GM18499 (cell line): ENCODE data around the gene KDM4B.

Source experiments
- ATAC-seq: cut with Tn5 transposase; IDR thresholded peaks from one replicate; pipeline ENCODE4 v1.9.1; 2021; ENCODE audit warnings: moderate number of reproducible peaks; ENCODE audit not compliant: insufficient read depth, unreplicated experiment

The KDM4B gene

DNA sequence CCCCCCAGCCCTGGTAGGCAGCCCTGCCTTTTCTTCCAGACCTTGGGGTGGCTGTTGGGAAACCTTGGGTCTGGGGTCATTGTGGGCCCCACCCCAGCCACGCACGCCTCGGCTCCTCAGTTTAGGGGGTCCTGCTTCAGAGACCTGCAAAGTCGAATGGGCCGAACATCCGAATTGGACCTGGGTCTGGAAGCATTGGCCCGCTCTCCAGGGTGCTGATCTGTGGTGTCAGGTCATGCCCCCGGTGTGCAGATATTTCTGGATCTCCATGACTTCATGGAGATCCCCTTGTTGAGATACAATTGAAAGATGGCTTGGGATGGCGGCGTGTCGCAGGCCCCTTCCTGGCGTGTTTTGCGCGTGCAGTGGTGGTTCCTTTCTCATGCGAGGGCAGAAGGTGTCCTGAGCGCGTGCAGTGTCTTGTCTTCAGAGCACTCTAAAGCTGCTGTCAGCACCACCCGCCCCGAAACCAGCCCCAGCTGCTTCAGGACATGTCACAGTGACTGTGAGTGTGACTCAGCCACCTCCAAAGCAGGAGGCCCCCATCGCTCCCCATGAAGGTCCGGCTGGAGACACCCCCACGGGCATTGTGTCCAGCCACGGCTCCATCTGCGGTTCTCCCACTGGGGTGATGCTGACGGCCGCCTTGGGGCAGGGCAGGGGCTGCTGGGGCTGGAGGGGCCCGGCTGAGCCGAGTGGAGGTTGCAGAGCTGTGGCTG is 112.7 kb downstream of the KDM4B start:
- no peak for ATAC-seq

DNA sequence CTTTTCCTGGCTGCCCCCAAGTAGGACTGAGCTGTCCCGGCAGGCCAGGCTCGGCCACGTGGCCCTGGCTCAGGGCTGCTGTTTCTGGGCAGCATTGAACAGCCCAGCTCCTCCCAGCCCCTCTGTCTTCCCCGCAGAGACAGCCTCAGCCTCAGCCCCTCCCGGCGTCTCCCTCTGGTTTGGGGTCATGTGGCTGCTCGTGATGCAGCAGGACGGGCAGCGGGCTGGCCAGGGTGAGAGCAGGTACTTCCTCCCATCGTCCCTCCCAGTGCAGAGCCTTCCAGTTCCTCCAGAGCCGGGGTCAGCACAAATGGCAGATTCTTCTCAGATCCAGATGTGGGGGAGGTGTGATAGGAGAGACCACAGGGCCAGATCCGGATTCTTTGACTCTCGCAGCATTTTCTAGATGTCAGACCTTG is 114.6 kb downstream of the KDM4B start:
- no peak for ATAC-seq

DNA sequence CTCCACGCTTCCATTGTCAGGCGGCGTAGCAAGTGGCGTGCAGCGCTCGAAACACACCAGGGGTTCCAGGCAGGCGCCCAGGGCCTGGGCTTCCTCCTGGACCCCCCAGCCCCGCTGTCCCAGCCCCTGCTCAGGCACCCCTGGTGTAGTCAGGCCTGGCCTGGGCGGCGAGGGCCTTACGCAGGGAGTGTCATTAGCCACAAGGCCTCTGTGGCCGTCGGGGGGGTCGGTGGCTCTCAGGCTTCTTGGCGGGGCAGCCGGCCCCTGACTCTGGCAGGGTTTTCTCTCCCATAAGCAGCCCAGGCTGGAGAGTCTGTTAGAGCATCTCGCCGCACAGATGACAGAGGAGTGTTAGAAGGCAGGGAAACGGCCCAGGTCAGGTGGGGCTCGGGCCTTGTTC is 116.7 kb downstream of the KDM4B start:
- ATAC-seq, result no peak

DNA sequence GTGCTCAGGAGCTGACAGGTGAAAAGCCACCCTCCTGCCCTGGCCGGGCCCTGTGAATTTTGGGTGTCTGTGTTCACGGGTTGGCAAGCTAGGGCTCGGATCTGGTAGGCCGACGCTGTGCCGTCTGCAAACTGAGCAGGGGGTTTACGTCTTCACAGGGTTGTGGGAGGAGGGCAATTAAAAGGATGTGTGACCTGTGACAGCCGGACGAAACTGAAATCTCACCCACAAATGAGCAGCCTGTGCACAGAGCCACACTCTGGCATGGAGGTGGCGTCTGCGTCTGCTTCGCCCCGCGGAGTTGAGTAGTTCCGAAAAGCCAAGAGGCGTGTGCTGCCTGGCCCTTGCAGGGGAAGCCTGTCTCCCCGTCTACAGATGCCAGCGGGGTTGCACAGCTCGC is 117.3 kb downstream of the KDM4B start:
- ATAC-seq, result no peak

DNA sequence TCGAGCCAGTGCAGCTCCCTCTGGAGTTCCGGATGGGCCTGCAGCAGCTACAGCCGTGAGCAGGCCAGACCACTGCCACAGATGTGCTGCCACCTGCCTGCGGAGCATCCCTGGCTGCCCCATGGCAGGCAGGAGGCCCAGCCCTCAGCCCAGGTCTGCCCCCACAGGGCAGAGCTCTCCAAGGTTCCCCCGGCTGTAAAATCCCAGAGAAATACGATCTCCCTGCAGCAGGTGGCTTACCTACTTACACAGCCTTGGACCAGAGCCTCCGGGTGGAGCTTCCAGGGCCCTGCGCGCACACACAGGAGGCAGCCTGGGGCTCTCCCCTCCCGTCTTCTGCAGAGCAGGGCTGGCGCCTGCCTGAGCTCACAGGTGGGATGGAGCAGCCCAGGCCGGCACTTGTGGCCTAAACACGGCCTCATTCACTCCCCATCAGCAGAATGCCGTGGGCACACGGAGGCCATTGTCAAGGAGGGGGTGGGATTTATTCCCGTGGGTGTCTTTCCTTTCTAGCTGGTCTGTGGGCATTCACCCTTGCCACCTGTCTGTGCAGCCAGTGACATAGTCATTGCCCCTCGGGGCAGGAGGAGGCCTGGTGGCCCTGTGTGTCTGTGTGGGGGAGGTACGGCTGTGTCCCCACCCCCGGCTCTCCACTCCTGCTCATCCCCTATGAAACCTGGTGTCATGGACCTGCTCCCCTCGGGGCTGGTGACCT is 118.0 kb downstream of the KDM4B start:
- no peak for ATAC-seq

DNA sequence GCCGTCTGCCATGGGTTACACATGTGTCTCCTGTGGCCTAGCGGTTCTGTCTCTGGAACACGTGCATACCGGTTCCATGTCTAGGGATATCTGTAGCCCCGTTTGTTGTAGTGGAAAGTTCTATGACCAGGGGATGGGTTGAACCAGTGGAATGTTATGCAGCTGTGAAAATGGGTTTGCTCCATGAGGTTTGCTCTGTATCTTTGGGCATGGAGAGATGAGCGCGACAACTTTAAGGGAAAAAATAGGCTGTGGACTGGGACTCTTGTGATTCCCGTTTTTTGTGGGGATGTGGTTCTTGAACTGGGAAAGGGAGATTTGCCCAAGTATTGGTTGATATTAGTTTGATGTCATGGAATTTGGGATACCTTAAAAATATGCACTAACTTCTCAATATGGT is 120.4 kb downstream of the KDM4B start:
- no peak for ATAC-seq

DNA sequence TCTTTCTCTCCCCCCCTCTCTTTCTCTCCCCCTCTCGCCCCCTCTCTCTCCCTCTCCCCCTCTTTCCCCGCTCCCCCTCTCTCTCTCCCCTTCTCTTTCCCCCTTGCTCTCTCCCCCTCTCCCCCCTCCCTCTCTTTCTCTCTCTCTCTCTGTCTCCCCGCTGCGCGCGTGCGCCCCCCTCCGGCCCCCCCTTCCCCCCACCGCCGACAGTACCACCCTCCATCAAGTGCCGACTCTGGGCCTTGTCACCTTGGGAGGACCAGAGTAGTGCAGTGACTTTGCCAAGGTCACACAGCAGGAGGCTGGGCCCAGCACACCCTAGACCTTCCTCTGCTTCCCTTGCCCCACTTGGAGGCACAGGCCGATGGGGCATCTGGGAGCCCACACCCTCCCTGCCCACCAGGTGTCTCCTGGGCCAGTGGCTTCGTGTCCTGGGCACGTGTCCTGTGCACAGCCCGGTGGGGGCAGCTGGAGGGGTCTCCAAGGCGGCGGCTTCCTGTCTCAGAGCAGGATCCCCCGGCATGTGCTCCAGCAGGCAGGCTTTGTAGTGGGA is 121.6 kb downstream of the KDM4B start:
- ATAC-seq, result no peak

DNA sequence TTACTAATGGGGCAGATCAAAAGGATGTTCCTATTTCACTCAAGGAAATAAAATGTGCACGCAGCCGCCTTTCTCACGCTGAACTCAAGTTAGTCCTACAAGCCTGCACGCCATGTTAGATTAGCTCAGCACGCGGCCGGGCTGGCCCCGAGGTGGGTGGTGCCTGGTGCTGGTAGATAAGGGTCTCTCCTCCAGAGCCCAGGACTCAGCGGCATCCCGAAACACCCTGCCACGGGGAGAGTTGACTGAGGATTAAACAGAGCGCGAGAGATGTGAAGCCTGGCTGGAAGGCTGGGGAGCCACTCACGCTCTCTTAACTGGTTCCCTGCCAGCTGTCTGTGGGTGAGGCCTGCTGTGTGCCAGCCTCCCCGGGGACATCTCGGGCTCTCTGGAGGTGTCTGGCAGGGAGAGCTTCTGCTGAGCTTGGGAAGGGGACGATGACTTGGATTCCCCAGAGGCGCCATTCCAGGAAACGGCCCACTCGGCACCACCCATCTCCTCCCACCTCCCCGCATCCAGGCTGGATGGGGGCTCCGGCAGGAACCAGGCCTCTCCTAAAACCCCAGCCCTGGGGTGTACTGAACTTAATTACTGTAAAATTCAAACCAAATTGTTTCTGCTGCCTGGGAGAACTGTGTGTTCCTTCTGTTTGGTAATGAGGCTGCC is 122.2 kb downstream of the KDM4B start:
- ATAC-seq, result no peak

DNA sequence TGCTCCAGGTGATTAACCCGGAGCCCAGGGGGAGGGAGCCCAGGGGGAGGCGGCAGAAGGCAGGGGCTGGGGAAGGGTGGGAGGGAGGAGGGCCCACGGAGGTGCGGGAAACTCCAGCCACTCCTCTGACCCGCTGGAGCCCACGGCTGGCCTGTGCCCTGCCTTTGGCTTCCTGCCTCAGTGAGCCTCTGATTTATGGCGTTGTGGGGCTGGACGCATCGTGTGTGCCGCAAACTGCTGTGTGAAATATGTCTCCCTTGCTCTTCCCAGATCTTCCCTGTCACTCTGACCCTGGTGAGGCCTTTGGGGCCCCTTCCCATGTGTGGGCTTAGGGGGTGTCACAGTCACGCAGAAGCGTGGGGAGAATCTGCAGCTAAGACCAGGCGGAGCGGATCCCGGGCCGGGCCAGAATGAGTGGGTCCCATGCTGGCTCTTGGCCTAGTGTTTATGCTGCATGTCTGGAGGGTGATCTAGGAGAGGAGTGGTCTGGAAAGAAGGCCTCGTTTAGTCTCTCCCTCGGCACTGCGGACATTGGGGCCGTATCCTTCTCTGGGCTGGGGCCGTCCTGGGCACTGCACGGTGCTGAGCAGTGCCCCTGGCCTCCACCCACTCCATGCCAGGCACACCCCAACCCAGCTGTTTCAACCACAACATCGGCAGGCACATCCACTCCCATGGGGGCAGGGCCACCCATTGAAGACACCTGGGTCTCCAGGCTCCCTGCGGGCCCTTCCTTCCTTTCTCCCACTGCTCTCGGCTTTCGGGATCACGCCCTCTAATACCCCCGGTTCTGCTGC is 123.0 kb downstream of the KDM4B start:
- no peak for ATAC-seq

DNA sequence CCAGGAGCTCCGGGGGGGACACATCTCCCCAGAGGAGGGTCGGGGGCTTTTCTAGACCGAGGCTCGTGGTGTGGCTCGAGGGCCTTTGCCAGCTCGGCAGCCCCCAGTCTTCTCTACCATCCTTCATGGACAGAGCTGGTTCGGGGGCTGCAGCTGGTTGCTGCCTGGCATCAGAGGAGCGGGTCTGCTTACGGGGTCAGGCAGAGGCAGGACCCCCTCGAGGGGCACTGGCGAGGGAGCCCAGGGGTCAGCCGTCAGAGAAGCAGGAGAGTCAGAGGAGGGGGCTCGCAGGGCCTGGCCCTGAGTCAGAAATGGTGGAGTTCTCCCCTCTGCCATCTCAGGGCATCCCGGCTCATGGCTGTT is 123.5 kb downstream of the KDM4B start:
- ATAC-seq, result no peak

DNA sequence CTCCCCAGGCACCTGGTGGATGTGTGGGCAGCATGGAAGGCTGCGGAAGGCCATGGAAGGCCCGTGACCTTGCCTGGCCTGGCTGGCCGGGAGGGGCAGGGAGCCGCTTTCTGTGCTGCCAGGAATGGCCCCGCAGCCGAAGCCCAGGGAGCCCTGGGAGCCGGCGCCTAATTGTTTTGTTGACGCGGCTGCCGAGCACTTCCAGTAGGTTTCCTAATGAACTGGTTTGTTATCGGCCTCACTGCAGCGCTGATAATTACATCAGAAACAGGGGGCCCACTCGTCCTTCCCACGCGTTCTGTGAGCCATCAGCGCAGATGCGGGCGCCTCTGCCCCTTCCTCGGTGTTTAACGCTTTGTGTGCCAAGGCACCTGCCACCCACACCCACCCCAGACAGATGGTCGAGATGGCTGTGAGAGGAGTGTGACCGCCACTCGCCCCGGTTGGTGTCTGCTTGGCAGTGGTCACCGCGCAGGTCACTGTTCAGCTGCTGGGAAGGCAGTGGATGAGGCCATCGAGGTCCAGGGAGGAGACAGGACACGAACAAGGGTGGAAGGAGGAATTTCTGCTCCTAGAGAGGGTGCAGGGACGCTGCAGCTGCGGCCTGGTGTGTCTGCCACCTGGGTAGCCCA is 124.5 kb downstream of the KDM4B start:
- ATAC-seq, result no peak

DNA sequence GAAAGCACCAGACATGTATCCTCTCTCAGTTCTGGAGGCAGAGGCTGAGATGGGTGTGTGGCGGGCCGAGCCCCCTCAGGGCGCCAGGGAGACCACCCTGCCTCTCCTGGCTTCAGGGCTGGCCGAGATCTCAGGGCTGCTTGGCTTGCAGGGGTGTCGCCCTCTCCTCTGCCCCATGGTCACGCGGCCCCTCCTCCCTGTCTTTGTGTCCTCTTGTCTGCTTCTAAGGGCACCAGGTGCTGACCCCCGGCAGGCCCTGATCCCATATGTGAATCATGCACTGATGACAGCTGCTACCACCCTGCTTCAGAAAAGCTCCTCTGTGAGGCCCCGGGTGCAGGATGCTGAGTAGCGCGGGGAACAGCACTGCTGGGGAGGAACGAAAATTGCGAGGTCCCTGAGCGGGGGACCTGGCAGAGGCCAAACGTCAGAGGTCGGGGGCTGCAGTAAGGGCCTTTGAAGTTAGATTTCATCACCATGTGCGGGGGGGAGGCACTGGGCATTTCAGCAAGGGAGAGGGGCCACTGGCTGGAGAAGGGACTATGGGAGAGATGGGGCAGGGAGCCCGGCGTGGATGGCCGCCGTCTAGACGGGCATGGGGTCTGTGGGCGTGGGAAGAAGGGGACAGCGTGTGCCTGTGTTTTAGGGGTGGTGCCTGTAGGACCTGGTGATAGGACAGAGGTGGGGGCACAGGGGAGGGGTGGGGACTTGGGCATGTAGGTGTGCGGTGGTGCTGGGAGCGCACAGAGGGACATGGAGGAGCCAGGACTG is 125.2 kb downstream of the KDM4B start:
- no peak for ATAC-seq

DNA sequence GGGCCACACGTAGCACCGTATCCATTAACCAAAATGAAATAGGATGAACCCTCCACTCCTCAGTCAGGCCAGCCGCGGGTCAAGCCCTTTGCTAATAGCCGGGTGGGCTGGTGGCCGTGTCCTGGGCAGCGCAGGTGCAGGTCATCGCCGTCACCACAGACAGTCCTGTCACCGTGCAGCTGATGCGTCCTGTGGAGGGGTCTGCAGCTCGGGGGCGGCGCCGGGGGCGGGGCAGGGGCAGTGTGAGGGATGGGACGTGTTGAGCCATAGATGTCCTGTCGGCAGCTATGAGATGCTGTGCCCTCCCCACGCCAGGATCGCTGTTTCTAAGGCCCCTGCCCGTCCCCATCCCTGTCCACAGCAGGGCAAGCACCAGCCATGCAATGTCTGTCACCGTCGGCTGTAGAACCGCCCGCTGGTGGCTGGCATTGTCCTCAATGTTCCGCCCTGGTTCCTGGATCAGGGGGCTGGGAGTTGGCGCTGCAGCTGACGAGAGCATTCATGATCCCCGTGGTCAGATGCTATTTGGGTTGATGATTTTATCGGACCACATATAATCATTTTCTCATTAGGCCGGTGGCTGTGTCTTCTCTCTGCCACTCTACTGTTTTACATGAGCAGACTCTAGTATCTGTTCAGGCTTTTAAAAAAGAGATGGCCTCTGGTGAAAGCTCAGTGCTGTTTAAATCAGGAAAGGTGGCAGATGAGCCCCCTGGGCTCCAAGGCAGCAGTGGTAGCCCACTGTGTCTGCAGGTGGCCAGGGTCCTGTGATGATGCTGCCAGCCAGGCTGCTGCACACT is 126.1 kb downstream of the KDM4B start:
- ATAC-seq, result no peak

DNA sequence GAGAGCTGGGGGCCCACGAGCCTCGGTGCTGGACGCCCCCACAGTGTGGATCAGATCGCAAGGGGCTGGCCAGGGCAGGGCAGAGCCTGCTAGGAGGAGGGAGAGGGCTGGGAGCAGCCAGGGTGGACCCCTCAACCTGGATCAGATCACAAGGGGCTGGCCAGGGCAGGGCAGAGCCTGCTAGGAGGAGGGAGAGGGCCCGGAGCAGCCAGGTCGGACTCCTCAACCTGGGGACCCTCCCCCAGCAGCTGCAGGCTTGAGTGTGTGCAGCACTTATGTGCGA is 126.6 kb downstream of the KDM4B start:
- ATAC-seq, result no peak

DNA sequence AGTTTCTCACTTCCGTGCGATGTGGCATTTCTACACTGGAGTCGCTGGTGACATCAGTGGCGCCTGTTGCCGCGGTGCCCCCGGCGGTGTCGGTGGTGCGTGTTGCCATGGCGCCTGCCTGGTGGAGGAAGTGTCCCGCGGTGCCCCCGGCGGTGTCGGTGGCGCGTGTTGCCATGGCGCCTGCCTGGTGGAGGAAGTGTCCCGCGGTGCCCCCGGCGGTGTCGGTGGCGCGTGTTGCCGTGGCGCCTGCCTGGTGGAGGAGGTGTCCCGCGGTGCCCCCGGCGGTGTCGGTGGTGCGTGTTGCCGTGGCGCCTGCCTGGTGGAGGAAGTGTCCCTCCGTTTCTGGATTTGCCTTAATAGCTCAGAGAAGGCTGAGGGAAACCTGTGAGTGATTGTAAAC is 127.6 kb downstream of the KDM4B start:
- no peak for ATAC-seq

DNA sequence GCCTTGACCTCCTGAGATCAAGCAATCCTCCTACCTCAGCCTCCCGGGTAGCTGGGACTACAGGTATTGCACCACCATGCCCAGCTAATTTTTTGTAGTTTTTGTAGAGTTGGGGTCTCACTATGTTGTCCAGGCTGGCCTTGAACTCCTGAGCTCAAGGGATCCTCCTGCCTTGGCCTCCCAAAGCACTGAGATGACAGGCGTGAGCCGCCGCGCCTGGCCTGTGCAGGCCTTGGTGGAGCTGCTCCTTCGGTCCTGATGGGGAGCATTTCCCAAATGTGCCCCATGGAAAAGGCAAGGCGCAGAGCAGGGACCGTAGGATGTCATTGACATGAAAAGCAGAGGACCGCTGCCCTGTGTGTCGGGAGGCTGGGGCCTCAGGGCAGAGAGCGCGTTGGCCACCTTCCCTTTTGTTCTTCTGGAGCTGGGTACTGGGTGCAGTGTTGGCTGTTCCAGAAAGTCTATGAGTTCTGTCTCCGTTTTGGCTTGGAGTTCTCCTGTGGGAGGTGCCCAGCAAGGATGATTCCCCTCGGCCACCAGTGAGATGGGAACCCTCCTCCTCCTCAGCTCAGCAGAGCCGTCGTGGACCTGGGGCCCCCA is 128.5 kb downstream of the KDM4B start:
- ATAC-seq, result no peak

DNA sequence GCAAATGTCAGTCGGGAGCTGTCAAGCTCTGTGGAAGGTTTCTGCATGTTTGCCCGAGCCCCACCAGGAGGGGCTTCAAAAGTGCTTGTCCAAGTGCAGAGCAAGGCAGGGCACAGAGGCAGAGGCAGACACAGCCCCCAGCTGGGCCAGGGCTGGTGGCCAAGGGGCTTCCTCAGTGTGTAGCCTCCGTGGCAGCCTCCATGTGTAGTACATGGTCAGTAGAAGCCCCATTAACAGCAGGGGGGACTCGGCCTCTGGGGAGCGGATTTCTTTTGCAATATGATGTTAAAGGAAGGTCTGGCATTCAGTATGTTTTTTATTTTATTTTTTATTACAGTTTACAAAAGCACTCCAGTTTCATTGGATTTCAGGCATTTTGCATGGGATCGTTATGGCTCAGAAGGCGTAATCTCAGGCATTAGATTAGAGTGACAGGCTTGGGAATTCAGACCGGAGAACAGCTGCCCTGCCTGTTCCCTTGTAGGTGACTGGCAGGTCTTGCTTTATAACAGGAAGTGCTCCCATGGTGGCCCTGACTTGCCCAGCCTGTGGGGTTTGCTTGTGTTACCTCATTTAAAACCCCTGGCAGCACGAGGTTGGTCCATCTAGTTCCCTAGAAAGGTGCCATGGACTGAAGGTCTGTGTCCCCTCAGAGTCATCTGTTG is 129.2 kb downstream of the KDM4B start:
- no peak for ATAC-seq

DNA sequence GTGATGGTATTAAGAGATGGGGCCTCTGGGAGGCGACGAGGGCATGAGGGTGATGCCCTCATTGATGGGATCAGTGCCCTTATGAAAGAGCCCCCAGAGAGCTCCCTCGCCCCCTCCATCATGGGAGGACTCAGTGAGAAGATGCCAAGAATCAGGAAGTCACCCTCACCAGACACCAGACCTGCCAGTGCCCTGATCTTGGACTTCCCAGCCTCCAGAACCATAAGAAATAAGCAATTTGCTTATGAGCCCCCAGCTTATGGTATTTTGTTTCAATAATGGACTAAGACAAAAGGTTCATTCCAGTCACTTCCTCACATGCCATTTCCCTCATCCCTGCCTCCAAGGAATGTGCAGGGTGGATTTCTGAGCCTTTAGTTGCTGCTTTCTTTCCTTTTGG is 129.7 kb downstream of the KDM4B start:
- no peak for ATAC-seq
